VCaP (cell line): ENCODE data around the gene SDK2.

Experiments used
- H3K27ac ChIP-seq: fragments of 450-650 bp; 2 replicates; pipeline ENCODE4 v1.5.1; 2017
- CTCF ChIP-seq: fragments of 450-650 bp; conservative IDR thresholded peaks from 2 replicates; pipeline ENCODE4 v1.5.1; 2017; ENCODE audit warnings: mild to moderate bottlenecking, moderate library complexity

The SDK2 gene

GRCh38 chr17:73663614-73664013 lies 19.4 kb upstream of the SDK2 start:
- TF ChIP-seq CTCF: no peak
- no peak overlapping the region for H3K27ac ChIP-seq

GRCh38 chr17:73660366-73660765 lies 16.1 kb upstream of the SDK2 start:
- H3K27ac ChIP-seq: no peak overlapping the region
- no peak for TF ChIP-seq CTCF

- no peak overlapping the region for H3K27ac ChIP-seq
- no peak for TF ChIP-seq CTCF
Observed at GRCh38 chr17:73658821-73659515, 14.7 kb upstream of the SDK2 start.

GRCh38 chr17:73657473-73658116 lies 13.3 kb upstream of the SDK2 start:
- peak; percentile 81 for TF ChIP-seq CTCF
- no peak overlapping the region for H3K27ac ChIP-seq

- no peak for TF ChIP-seq CTCF
- H3K27ac ChIP-seq: no peak overlapping the region
Observed at GRCh38 chr17:73654241-73654640, 10.0 kb upstream of the SDK2 start.

- no peak for TF ChIP-seq CTCF
- H3K27ac ChIP-seq: no peak overlapping the region
Observed at GRCh38 chr17:73653810-73654209, 9.6 kb upstream of the SDK2 start.

- H3K27ac ChIP-seq: no peak overlapping the region
- TF ChIP-seq CTCF: no peak
Observed at GRCh38 chr17:73652886-73653480, 8.7 kb upstream of the SDK2 start.
